Measurements from ENCODE around the gene ASIP. TPM values are rescaled to one million over a fixed set of nuclear protein-coding genes. Genes with fewer than 3 reads are reported as not detected.
"Not testable (repeated sequence)": the region's sequence is repeated elsewhere in the genome, so short reads cannot be mapped to it uniquely, and the experiment has no call there.

The ASIP gene
- polyA plus RNA-seq, 3 donors, result 0.40 TPM; not detected in 2

GRCh38 chr20:34250005-34250404 lies 8.8 kb downstream of the ASIP start:
- H3K79me2 ChIP-seq (ENCODE audit: insufficient read depth, low read length), result no peaks in the 10 kb centered on the region
- Mint-ChIP-seq H3K4me1 (peaks cover 41% of the 10 kb centered on the region), H3K27me3 (ENCODE audit: low read depth in 3 of 3) (peaks cover 0 to 1% (median 0%) of the 10 kb centered on the region in 3 donors), H3K36me3 (no peaks in the 10 kb centered on the region), H3K9me3 (peaks cover 0 to 4% (median 0%) of the 10 kb centered on the region in 7 donors), H3K27ac (peak overlapping the region in 6 of 7 donors; percentile 60 to 93 (median 88)), H3K4me3 (no peak overlapping the region)
- no peak overlapping the region for H3K4me3 ChIP-seq (replicated peaks in 1 of 3; ENCODE audit: low read depth in 2 of 3, low read length in 3 of 3)
- peak overlapping the region in 1 of 2 donors; percentile 72 for H3K27ac ChIP-seq (ENCODE audit: low read depth in 1 of 2, low read length in 2 of 2)
- H2AFZ ChIP-seq (ENCODE audit: insufficient read depth, low read depth, low read length, poor library complexity, severe bottlenecking), result peak overlapping the region; percentile 1
- H3K9me3 ChIP-seq (replicated peaks in 1 of 2; ENCODE audit: control insufficient read depth in 1 of 2, insufficient read depth in 1 of 2, low read length in 2 of 2), result no peaks in the 10 kb centered on the region
- peaks cover 33 to 48% of the 10 kb centered on the region in 2 donors for H3K4me1 ChIP-seq (ENCODE audit: control insufficient read depth in 1 of 2, insufficient read depth in 2 of 2, low read length in 2 of 2)
- H3K9ac ChIP-seq (ENCODE audit: insufficient read depth, low read length, poor library complexity, severe bottlenecking), result no peak overlapping the region
- H3K4me2 ChIP-seq (replicated peaks; ENCODE audit: extremely low read depth, low read length, poor library complexity, severe bottlenecking), result no peak overlapping the region
- no peaks in the 10 kb centered on the region for H4K20me1 ChIP-seq (ENCODE audit: insufficient read depth, low read length)
- H3K36me3 ChIP-seq (replicated peaks in 1 of 2; ENCODE audit: control insufficient read depth in 1 of 2, insufficient read depth in 2 of 2, low read length in 2 of 2), result no peaks in the 10 kb centered on the region
- no peaks in the 10 kb centered on the region for H3K27me3 ChIP-seq (ENCODE audit: control insufficient read depth in 2 of 2, insufficient read depth in 2 of 2, low read length in 2 of 2)
- DNase-seq, result peak in 1 of 3 donors; percentile 14
- intact Hi-C loops (cut with micrococcal nuclease), result no loop called here
- TF ChIP-seq CTCF (IDR thresholded peaks at IDR 0.05), result no peak

GRCh38 chr20:34251619-34252018 lies 10.4 kb downstream of the ASIP start:
- no peaks in the 10 kb centered on the region for H3K79me2 ChIP-seq (ENCODE audit: insufficient read depth, low read length)

GRCh38 chr20:34252431-34253086 lies 11.3 kb downstream of the ASIP start:
- H3K4me1 Mint-ChIP-seq, result peaks cover 31% of the 10 kb centered on the region
- H3K4me1 ChIP-seq (ENCODE audit: control insufficient read depth in 1 of 2, insufficient read depth in 2 of 2, low read length in 2 of 2), result peaks cover 25 to 39% of the 10 kb centered on the region in 2 donors
- H2AFZ ChIP-seq (ENCODE audit: insufficient read depth, low read depth, low read length, poor library complexity, severe bottlenecking); H3K36me3 Mint-ChIP-seq; H3K27ac ChIP-seq (ENCODE audit: low read depth in 1 of 2, low read length in 2 of 2); H3K79me2 ChIP-seq (ENCODE audit: insufficient read depth, low read length); H3K36me3 ChIP-seq (replicated peaks in 1 of 2; ENCODE audit: control insufficient read depth in 1 of 2, insufficient read depth in 2 of 2, low read length in 2 of 2); H3K27ac Mint-ChIP-seq; H3K27me3 ChIP-seq (ENCODE audit: control insufficient read depth in 2 of 2, insufficient read depth in 2 of 2, low read length in 2 of 2); H3K4me3 ChIP-seq (replicated peaks in 1 of 3; ENCODE audit: low read depth in 2 of 3, low read length in 3 of 3); H3K4me3 Mint-ChIP-seq; DNase-seq; H3K9me3 ChIP-seq (replicated peaks in 1 of 2; ENCODE audit: control insufficient read depth in 1 of 2, insufficient read depth in 1 of 2, low read length in 2 of 2); H4K20me1 ChIP-seq (ENCODE audit: insufficient read depth, low read length); intact Hi-C loops (cut with micrococcal nuclease); H3K9me3 Mint-ChIP-seq; H3K27me3 Mint-ChIP-seq (ENCODE audit: low read depth in 3 of 3); H3K9ac ChIP-seq (ENCODE audit: insufficient read depth, low read length, poor library complexity, severe bottlenecking); H3K4me2 ChIP-seq (replicated peaks; ENCODE audit: extremely low read depth, low read length, poor library complexity, severe bottlenecking): not testable (repeated sequence)
- WGBS (ENCODE audit: insufficient coverage), result 90% methylated on average over 3 of the region's 7 CpGs

More at GRCh38 chr20:34251619-34252018, 10.4 kb downstream of the ASIP start:
- Histone ChIP-seq H3K4me3 (replicated peaks in 1 of 3; ENCODE audit: low read depth in 2 of 3, low read length in 3 of 3) (no peak overlapping the region), H3K4me2 (replicated peaks; ENCODE audit: extremely low read depth, low read length, poor library complexity, severe bottlenecking) (no peak overlapping the region), H3K9me3 (replicated peaks in 1 of 2; ENCODE audit: control insufficient read depth in 1 of 2, insufficient read depth in 1 of 2, low read length in 2 of 2) (no peaks in the 10 kb centered on the region), H4K20me1 (ENCODE audit: insufficient read depth, low read length) (no peaks in the 10 kb centered on the region), H3K36me3 (replicated peaks in 1 of 2; ENCODE audit: control insufficient read depth in 1 of 2, insufficient read depth in 2 of 2, low read length in 2 of 2) (no peaks in the 10 kb centered on the region), H3K27ac (ENCODE audit: low read depth in 1 of 2, low read length in 2 of 2) (no peak overlapping the region), H3K27me3 (ENCODE audit: control insufficient read depth in 2 of 2, insufficient read depth in 2 of 2, low read length in 2 of 2) (no peaks in the 10 kb centered on the region), H3K9ac (ENCODE audit: insufficient read depth, low read length, poor library complexity, severe bottlenecking) (no peak overlapping the region), H2AFZ (ENCODE audit: insufficient read depth, low read depth, low read length, poor library complexity, severe bottlenecking) (no peak overlapping the region), H3K4me1 (ENCODE audit: control insufficient read depth in 1 of 2, insufficient read depth in 2 of 2, low read length in 2 of 2) (peaks cover 33 to 48% of the 10 kb centered on the region in 2 donors)
- H3K4me3 Mint-ChIP-seq, result no peak overlapping the region
- no peaks in the 10 kb centered on the region for H3K36me3 Mint-ChIP-seq
- WGBS (ENCODE audit: insufficient coverage), result no CpG with 5 or more reads among the region's 2 CpGs
- H3K4me1 Mint-ChIP-seq, result peaks cover 41% of the 10 kb centered on the region
- H3K9me3 Mint-ChIP-seq, result peaks cover 0 to 4% (median 0%) of the 10 kb centered on the region in 7 donors
- no peak for TF ChIP-seq CTCF (IDR thresholded peaks at IDR 0.05)
- H3K27ac Mint-ChIP-seq, result peak overlapping the region in 2 of 7 donors; percentile 50 to 76
- intact Hi-C loops (cut with micrococcal nuclease), result no loop called here
- H3K27me3 Mint-ChIP-seq (ENCODE audit: low read depth in 3 of 3), result peaks cover 0 to 1% (median 0%) of the 10 kb centered on the region in 3 donors
- no peak for DNase-seq

All from CD14-positive monocyte (primary cell).